Stimulated activated CD4-positive, alpha-beta T cell treated with anti-CD3 and anti-CD28 coated beads, Interleukin-2, amount 100 ng/mL, for 24 hours (primary cell): ENCODE data around the gene CHRD.
"Not testable (repeated sequence)": the region's sequence is repeated elsewhere in the genome, so short reads cannot be mapped to it uniquely, and the experiment has no call there.

ENCODE experiments used
- DNase-seq, 2 donors: peaks; one replicate each; pipeline ENCODE4 v3.0.0-alpha.2; 2020

The CHRD gene

DNA sequence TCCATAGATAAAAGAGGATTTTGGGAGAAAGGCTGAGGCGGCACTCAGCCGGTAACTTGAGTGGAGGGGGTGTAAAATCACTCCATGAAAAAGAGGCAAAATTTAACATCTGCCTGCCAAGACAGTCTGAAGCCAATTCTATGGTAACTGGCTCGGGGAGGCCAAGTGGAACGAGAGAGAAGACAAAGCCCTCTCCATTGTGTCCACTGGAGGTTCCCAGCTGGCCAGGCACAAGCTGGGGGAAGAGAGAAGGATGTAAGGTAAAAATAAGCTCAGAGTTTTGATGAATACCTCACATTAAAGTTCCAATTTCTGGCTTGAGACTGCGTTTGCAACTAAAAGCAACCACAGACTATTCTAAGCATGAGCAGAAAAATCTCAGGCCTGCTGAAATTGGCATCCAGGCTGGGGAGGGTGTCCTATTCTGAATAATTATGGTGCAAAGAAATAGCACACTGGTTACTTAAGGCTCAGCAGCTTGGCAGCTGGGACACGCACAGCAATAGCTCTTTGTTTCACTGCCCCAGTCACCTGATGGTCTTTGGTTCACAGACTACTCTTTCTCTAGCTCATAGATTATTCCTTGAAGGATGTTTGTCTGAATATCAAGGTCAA is 48.8 kb downstream of the CHRD start:
- DNase-seq: no peak

DNA sequence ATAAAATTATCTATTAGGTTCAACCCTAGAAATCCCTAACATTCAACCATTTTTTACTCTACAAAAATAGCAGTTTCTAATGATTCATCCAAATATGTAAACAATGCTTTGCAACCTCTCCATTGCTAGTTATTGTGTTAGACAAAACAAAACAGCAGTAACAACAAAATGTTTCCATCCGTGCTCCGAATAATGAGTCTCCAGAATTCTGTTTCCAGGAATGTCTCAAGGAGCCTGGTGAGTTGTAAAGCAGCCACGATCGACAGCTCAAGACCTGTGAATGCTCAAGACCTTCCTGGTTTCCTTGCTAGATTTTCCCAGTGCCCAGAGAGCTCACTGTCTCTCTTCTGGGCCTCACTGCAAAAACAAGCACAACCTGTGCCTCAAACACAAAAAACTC is 49.9 kb downstream of the CHRD start:
- DNase-seq: no peak

DNA sequence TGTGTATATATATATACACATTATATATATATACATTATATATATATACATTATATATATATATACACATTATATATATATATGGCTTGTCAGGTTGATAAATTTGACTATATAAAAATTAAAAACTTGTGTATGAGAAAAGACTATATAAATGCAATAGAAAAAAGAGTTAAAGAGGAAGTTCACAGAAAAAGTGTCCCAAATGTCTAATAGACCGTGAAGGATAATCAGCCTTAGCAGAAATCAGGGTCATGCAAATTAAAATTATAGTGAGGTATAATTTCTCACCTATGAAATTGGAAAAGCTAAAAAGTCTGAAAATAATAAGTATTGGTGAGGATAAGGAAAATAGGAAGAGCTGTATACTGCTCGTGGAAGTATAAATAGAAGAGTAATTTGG is 51.1 kb downstream of the CHRD start:
- no peak for DNase-seq

DNA sequence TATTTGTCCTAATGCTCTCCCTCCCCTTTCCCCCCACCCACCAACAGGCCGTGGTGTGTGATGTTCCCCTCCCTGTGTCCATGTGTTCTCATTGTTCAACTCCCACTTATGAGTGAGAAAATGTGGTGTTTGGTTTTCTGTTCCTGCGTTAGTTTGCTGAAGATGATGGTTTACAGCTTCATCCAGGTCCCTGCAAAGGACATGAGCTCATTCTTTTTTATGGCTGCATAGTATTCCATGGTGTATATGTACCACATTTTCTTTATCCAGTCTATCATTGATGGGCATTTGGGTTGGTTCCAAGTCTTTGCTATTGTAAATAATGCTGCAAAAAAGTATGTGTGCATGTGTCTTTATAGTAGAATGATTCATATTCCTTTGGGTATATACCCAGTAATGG is 53.3 kb downstream of the CHRD start:
- not testable (repeated sequence) for DNase-seq

DNA sequence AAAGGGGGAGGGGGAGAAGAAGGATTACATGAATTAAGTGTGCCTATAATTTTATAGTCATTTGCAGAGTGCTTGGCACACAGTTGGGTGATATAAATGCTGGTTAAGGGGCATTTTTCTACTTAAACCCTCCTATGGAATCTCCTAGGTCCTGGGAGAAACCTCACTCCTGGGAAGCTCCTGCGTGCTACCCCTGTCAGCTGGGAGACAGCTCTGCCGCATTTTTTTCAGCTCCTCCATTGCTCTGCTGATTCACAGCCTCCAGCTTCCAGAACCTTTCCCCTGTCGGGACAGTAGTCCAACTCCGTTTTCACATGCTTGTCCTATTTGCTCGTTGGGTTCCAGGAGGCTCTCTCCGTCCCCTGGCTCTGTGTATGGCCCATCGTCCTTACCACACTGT is 59.2 kb downstream of the CHRD start:
- no peak for DNase-seq
